Stomach (tissue), 4 donors: Measurements from ENCODE around the gene KLF18.

Experiments
- EP300 ChIP-seq: sonication (generic); formaldehyde crosslinking; IDR thresholded peaks from one replicate; pipeline ENCODE4 v1.6.1; 2017; ENCODE audit warnings: antibody characterized with exemption
- POLR2A ChIP-seq, 4 donors: fragments of 450-650 bp; IDR thresholded peaks; one replicate each; pipeline ENCODE4 v1.6.1; 2016; ENCODE audit warnings: antibody characterized with exemption in 4 of 4, control low read depth in 2 of 4, mild to moderate bottlenecking in 1 of 4, moderate library complexity in 1 of 4
- POLR2AphosphoS5 ChIP-seq, 3 donors: sonication (generic); formaldehyde crosslinking; IDR thresholded peaks; one replicate each; pipeline ENCODE4 v1.6.1; 2016; ENCODE audit warnings: antibody characterized with exemption in 3 of 3
- TF ChIP-seq, protein P1 (sequence below), 7 experiments: fragments of 450-650 bp in 4 of 7; fragments of 200-600 bp in 3 of 7; sonication (generic) in 3 of 7; IDR thresholded peaks; one replicate each; pipeline ENCODE4 v1.5.1; 2016 to 2019; ENCODE audit warnings: antibody characterized with exemption in 7 of 7, control low read depth in 2 of 7, mild to moderate bottlenecking in 1 of 7

DNA sequence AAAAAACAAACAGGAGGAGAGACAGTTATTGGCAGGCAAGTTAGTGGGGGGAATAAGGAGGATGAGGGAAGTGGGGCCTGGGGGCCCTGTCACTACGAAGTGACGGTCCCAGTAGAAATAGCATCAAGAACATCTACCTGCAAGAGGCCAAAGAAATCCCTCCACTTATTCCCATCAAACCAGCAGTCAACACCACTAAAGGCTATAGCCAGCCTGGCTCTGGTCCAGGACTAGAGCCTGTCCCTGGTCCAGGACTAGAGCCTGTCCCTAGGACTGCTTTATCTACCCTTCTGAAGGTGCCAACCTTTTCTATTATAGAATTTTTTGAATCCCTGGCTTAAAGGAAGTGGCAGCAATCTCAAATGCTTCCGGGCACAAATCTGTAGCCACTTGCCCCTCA lies 3.2 kb downstream of the KLF18 start:
- TF ChIP-seq, protein P1, sequence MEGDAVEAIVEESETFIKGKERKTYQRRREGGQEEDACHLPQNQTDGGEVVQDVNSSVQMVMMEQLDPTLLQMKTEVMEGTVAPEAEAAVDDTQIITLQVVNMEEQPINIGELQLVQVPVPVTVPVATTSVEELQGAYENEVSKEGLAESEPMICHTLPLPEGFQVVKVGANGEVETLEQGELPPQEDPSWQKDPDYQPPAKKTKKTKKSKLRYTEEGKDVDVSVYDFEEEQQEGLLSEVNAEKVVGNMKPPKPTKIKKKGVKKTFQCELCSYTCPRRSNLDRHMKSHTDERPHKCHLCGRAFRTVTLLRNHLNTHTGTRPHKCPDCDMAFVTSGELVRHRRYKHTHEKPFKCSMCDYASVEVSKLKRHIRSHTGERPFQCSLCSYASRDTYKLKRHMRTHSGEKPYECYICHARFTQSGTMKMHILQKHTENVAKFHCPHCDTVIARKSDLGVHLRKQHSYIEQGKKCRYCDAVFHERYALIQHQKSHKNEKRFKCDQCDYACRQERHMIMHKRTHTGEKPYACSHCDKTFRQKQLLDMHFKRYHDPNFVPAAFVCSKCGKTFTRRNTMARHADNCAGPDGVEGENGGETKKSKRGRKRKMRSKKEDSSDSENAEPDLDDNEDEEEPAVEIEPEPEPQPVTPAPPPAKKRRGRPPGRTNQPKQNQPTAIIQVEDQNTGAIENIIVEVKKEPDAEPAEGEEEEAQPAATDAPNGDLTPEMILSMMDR (IDR thresholded peaks at IDR 0.05): no peak
- TF ChIP-seq POLR2AphosphoS5 (IDR thresholded peaks at IDR 0.05) (no peak), POLR2A (IDR thresholded peaks at IDR 0.05) (no peak), EP300 (no peak)
